Neural cell (in vitro differentiated cells): ENCODE data around the gene GCLM.

ENCODE experiments used
- CTCF ChIP-seq: fragments of 450-650 bp; IDR thresholded peaks from 2 replicates; pipeline ENCODE4 v1.5.1; 2014; ENCODE audit warnings: antibody characterized with exemption, mild to moderate bottlenecking, moderate library complexity; ENCODE audit not compliant: poor library complexity, severe bottlenecking
- EZH2 ChIP-seq: fragments of 200-600, 300-800 bp; shearing (Covaris generic), sonication (generic); IDR thresholded peaks from 2 replicates; pipeline ENCODE4 v1.6.1; 2014; ENCODE audit warnings: antibody characterized with exemption, low read length, borderline replicate concordance, mild to moderate bottlenecking; ENCODE audit not compliant: insufficient read depth, poor library complexity, severe bottlenecking
- SMC3 ChIP-seq: fragments of 450-650 bp; conservative IDR thresholded peaks from 2 replicates; pipeline ENCODE4 v1.6.1; 2014; ENCODE audit warnings: antibody characterized with exemption, mild to moderate bottlenecking, moderate library complexity; ENCODE audit not compliant: poor library complexity

GRCh38 chr1:93905051-93905450, 4.2 kb downstream of the GCLM start:
- TF ChIP-seq CTCF (no peak), SMC3 (no peak), EZH2 (no peak)
